Measurements from ENCODE around the gene RAB5B. TPM values are rescaled to one million over a fixed set of nuclear protein-coding genes. Genes with fewer than 3 reads are reported as not detected.

RAB5B gene
- total RNA-seq, 1 donor from 2014 or later: 111 TPM

GRCh38 chr12:55937981-55938380 lies 35.9 kb upstream of the RAB5B start:
- ATAC-seq (ENCODE audit: poor library complexity): no peak
- intact Hi-C loops (cut with DNase I): loop anchor here (5.0 kb wide), 1 partner anchor 196 kb away; the partner anchor contains the start of gene GDF11
- no peak for DNase-seq

GRCh38 chr12:55938826-55939501 lies 34.9 kb upstream of the RAB5B start:
- intact Hi-C loops (cut with DNase I): loop anchor here (5.0 kb wide), 1 partner anchor 197 kb away; the partner anchor contains the start of gene GDF11
- ATAC-seq (ENCODE audit: poor library complexity): no peak
- DNase-seq: no peak

GRCh38 chr12:55940065-55940732 lies 33.7 kb upstream of the RAB5B start:
- ATAC-seq (ENCODE audit: poor library complexity) (peak; percentile 97), DNase-seq (peak; percentile 87)
- intact Hi-C loops (cut with DNase I): no loop called here

- intact Hi-C loops (cut with DNase I): no loop called here
- no peak for ATAC-seq (ENCODE audit: poor library complexity)
- DNase-seq: no peak
Observed at GRCh38 chr12:55942055-55942454, 31.8 kb upstream of the RAB5B start.

- intact Hi-C loops (cut with DNase I): no loop called here
- DNase-seq: no peak
- no peak for ATAC-seq (ENCODE audit: poor library complexity)
Observed at GRCh38 chr12:55942577-55943136, 31.2 kb upstream of the RAB5B start.

- ATAC-seq (ENCODE audit: poor library complexity) (no peak), DNase-seq (no peak)
- intact Hi-C loops (cut with DNase I): no loop called here
Observed at GRCh38 chr12:55946553-55946952, 27.3 kb upstream of the RAB5B start.

GRCh38 chr12:55955344-55955743 lies 18.5 kb upstream of the RAB5B start:
- DNase-seq (no peak), ATAC-seq (ENCODE audit: poor library complexity) (no peak)
- intact Hi-C loops (cut with DNase I): no loop called here

- intact Hi-C loops (cut with DNase I): no loop called here
- ATAC-seq (ENCODE audit: poor library complexity) (peak; percentile 22), DNase-seq (no peak)
Observed at GRCh38 chr12:55955800-55956508, 17.9 kb upstream of the RAB5B start.

GRCh38 chr12:55957106-55957859 lies 16.6 kb upstream of the RAB5B start:
- ATAC-seq (ENCODE audit: poor library complexity) (no peak), DNase-seq (no peak)
- intact Hi-C loops (cut with DNase I): no loop called here

- no peak for ATAC-seq (ENCODE audit: poor library complexity)
- intact Hi-C loops (cut with DNase I): no loop called here
- DNase-seq: no peak
Observed at GRCh38 chr12:55963760-55964159, 10.1 kb upstream of the RAB5B start.

GRCh38 chr12:55965240-55965639 lies 8.6 kb upstream of the RAB5B start:
- intact Hi-C loops (cut with DNase I): no loop called here
- no peak for ATAC-seq (ENCODE audit: poor library complexity)

GRCh38 chr12:55965941-55966407 lies 7.9 kb upstream of the RAB5B start, which contains the start of gene PMEL:
Gene PMEL (minus strand): TSS chr12:55966042. CDS start chr12:55966011, 31 bp downstream.
- intact Hi-C loops (cut with DNase I): no loop called here
- no peak for DNase-seq
- peak; percentile 11 for ATAC-seq (ENCODE audit: poor library complexity)

More at GRCh38 chr12:55965240-55965639, 8.6 kb upstream of the RAB5B start:
- no peak for DNase-seq

- intact Hi-C loops (cut with DNase I): no loop called here
- DNase-seq (peak; percentile 96), ATAC-seq (ENCODE audit: poor library complexity) (peak; percentile 98)
Observed at GRCh38 chr12:55966408-55967281, 7.2 kb upstream of the RAB5B start, which contains the start of gene CDK2. Gene CDK2 (plus strand): TSS chr12:55966830. CDS start chr12:55967009, 179 bp downstream.

GRCh38 chr12:55969356-55969755 lies 4.5 kb upstream of the RAB5B start:
- intact Hi-C loops (cut with DNase I): no loop called here
- DNase-seq (no peak), ATAC-seq (ENCODE audit: poor library complexity) (no peak)

GRCh38 chr12:55970775-55971174 lies 3.1 kb upstream of the RAB5B start:
- ATAC-seq (ENCODE audit: poor library complexity) (no peak), DNase-seq (no peak)
- intact Hi-C loops (cut with DNase I): no loop called here

- no peak for ATAC-seq (ENCODE audit: poor library complexity)
- DNase-seq: no peak
- intact Hi-C loops (cut with DNase I): no loop called here
Observed at GRCh38 chr12:55972042-55972441, 1.8 kb upstream of the RAB5B start.

- ATAC-seq (ENCODE audit: poor library complexity) (no peak), DNase-seq (no peak)
- intact Hi-C loops (cut with DNase I): no loop called here
Observed at GRCh38 chr12:55972456-55972855, 1.4 kb upstream of the RAB5B start.
